K562 (cell line): ENCODE results near the gene TMEM248. TPM values are rescaled to one million over a fixed set of nuclear protein-coding genes. Genes with fewer than 3 reads are reported as not detected.

Experiments used
- MIER1 ChIP-seq: fragments of 450-650 bp; IDR thresholded peaks from 2 replicates; pipeline ENCODE4 v1.6.1; 2016; ENCODE audit warnings: antibody characterized with exemption, mild to moderate bottlenecking, low read depth
- NR4A1 ChIP-seq, 2 experiments: fragments of 250-450 bp in 1 of 2; fragments of 450-650 bp in 1 of 2; sonication (Bioruptor Pico) in 1 of 2; IDR thresholded peaks; 2 replicates each; pipeline versions ENCODE4 v1.4.0 to v1.6.1; 2016 to 2020; ENCODE audit warnings: mild to moderate bottlenecking in 2 of 2, missing compliant biosample characterization in 1 of 2, missing genetic modification characterization in 1 of 2, moderate library complexity in 1 of 2
- RAD51 ChIP-seq: fragments of 450-650 bp; IDR thresholded peaks from 2 replicates; pipeline ENCODE4 v1.7.1; 2016; ENCODE audit warnings: low read depth, mild to moderate bottlenecking, borderline replicate concordance
- RB1 ChIP-seq: fragments of 450-650 bp; IDR thresholded peaks from 2 replicates; pipeline ENCODE4 v1.6.1; 2017; ENCODE audit warnings: low read depth, mild to moderate bottlenecking
- RFX7 ChIP-seq: fragments of 250-450 bp; sonication (Bioruptor Pico); IDR thresholded peaks from 2 replicates; pipeline ENCODE4 v1.5.1; 2021; ENCODE audit warnings: mild to moderate bottlenecking
- U2AF2 ChIP-seq: fragments of 200-400 bp; formaldehyde crosslinking; optimal IDR thresholded peaks from 2 replicates; pipeline ENCODE3; 2017; ENCODE audit warnings: low read depth, mild to moderate bottlenecking, low read length
- USF1 ChIP-seq: sonication (generic); formaldehyde crosslinking; IDR thresholded peaks from 2 replicates; pipeline ENCODE4 v1.9.0; 2022; ENCODE audit warnings: mild to moderate bottlenecking, missing genetic modification reagents
- YY1 ChIP-seq, 3 experiments: IDR thresholded peaks; 2 replicates each; pipeline ENCODE4 v1.6.1; 2011; ENCODE audit warnings: low read length in 2 of 3, mild to moderate bottlenecking in 2 of 3, moderate library complexity in 2 of 3, borderline replicate concordance in 1 of 3, control low read depth in 1 of 3, low read depth in 1 of 3; ENCODE audit not compliant: insufficient read depth in 3 of 3, insufficient replicate concordance in 2 of 3, control insufficient read depth in 1 of 3, insufficient read length in 1 of 3; ENCODE audit errors: extremely low read depth in 1 of 3
- ZNF311 ChIP-seq: fragments of 250-450 bp; sonication (Bioruptor Pico); IDR thresholded peaks from 2 replicates; pipeline ENCODE4 v1.4.0; 2020; ENCODE audit warnings: mild to moderate bottlenecking, moderate library complexity
- ZNF77 ChIP-seq: fragments of 250-450 bp; sonication (Bioruptor Pico); IDR thresholded peaks from 2 replicates; pipeline ENCODE4 v1.5.0; 2020
- polyA plus RNA-seq, 8 experiments: library from polyadenylated mRNA; depleted of rRNA in 4 of 8; stranded (reverse) in 5 of 8; unstranded in 3 of 8; fragments of >200 nt; fragmentation: Nextera tagmentation in 2 of 8; fragmentation: Illumina TruSeq in 1 of 8; extraction: Ambion mirVana in 2 of 8; extraction: Trizol in 1 of 8; gene quantifications; 2 replicates each; pipeline versions ENCODE4 v1.2.1 to v1.2.3, GENCODE V29; 2011 to 2014; ENCODE audit warnings: inconsistent platforms in 1 of 8, missing spikeins in 1 of 8
- total RNA-seq, 7 experiments: library from RNA; depleted of rRNA in 6 of 7; stranded (reverse); fragments of >200 nt in 6 of 7; fragmentation: Illumina TruSeq in 2 of 7; extraction: Trizol in 2 of 7; gene quantifications; 2 replicates each; pipeline versions ENCODE4 v1.2.1 to v1.2.3, GENCODE V29; 2011 to 2021; ENCODE audit warnings: low replicate concordance in 1 of 7
- TF ChIP-seq, protein P1 (sequence below): fragments of 200-600 bp; sonication (generic); IDR thresholded peaks from one replicate; pipeline ENCODE4 v1.6.1; 2012; ENCODE audit warnings: mild to moderate bottlenecking, low read depth, low read length, inconsistent platforms

TMEM248 gene
- total and polyA plus RNA-seq, 9 of the 15 experiments (the other 6 are each of a cell fraction or from before 2014, with no cell fraction given) = 6.3 to 132 (median 64.4) TPM

- no peak for TF ChIP-seq USF1 (CRISPR knock-in tag)
- no peak for TF ChIP-seq RAD51
- TF ChIP-seq ZNF311 (CRISPR knock-in tag) = no peak
- no peak for TF ChIP-seq ZNF77 (CRISPR knock-in tag)
- TF ChIP-seq MIER1 = peak; percentile 97
- TF ChIP-seq U2AF2 = no peak
- TF ChIP-seq RB1 = no peak
- TF ChIP-seq, protein P1, sequence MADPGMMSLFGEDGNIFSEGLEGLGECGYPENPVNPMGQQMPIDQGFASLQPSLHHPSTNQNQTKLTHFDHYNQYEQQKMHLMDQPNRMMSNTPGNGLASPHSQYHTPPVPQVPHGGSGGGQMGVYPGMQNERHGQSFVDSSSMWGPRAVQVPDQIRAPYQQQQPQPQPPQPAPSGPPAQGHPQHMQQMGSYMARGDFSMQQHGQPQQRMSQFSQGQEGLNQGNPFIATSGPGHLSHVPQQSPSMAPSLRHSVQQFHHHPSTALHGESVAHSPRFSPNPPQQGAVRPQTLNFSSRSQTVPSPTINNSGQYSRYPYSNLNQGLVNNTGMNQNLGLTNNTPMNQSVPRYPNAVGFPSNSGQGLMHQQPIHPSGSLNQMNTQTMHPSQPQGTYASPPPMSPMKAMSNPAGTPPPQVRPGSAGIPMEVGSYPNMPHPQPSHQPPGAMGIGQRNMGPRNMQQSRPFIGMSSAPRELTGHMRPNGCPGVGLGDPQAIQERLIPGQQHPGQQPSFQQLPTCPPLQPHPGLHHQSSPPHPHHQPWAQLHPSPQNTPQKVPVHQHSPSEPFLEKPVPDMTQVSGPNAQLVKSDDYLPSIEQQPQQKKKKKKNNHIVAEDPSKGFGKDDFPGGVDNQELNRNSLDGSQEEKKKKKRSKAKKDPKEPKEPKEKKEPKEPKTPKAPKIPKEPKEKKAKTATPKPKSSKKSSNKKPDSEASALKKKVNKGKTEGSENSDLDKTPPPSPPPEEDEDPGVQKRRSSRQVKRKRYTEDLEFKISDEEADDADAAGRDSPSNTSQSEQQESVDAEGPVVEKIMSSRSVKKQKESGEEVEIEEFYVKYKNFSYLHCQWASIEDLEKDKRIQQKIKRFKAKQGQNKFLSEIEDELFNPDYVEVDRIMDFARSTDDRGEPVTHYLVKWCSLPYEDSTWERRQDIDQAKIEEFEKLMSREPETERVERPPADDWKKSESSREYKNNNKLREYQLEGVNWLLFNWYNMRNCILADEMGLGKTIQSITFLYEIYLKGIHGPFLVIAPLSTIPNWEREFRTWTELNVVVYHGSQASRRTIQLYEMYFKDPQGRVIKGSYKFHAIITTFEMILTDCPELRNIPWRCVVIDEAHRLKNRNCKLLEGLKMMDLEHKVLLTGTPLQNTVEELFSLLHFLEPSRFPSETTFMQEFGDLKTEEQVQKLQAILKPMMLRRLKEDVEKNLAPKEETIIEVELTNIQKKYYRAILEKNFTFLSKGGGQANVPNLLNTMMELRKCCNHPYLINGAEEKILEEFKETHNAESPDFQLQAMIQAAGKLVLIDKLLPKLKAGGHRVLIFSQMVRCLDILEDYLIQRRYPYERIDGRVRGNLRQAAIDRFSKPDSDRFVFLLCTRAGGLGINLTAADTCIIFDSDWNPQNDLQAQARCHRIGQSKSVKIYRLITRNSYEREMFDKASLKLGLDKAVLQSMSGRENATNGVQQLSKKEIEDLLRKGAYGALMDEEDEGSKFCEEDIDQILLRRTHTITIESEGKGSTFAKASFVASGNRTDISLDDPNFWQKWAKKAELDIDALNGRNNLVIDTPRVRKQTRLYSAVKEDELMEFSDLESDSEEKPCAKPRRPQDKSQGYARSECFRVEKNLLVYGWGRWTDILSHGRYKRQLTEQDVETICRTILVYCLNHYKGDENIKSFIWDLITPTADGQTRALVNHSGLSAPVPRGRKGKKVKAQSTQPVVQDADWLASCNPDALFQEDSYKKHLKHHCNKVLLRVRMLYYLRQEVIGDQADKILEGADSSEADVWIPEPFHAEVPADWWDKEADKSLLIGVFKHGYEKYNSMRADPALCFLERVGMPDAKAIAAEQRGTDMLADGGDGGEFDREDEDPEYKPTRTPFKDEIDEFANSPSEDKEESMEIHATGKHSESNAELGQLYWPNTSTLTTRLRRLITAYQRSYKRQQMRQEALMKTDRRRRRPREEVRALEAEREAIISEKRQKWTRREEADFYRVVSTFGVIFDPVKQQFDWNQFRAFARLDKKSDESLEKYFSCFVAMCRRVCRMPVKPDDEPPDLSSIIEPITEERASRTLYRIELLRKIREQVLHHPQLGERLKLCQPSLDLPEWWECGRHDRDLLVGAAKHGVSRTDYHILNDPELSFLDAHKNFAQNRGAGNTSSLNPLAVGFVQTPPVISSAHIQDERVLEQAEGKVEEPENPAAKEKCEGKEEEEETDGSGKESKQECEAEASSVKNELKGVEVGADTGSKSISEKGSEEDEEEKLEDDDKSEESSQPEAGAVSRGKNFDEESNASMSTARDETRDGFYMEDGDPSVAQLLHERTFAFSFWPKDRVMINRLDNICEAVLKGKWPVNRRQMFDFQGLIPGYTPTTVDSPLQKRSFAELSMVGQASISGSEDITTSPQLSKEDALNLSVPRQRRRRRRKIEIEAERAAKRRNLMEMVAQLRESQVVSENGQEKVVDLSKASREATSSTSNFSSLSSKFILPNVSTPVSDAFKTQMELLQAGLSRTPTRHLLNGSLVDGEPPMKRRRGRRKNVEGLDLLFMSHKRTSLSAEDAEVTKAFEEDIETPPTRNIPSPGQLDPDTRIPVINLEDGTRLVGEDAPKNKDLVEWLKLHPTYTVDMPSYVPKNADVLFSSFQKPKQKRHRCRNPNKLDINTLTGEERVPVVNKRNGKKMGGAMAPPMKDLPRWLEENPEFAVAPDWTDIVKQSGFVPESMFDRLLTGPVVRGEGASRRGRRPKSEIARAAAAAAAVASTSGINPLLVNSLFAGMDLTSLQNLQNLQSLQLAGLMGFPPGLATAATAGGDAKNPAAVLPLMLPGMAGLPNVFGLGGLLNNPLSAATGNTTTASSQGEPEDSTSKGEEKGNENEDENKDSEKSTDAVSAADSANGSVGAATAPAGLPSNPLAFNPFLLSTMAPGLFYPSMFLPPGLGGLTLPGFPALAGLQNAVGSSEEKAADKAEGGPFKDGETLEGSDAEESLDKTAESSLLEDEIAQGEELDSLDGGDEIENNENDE = no peak
- TF ChIP-seq RFX7 (CRISPR knock-in tag) = no peak
- TF ChIP-seq NR4A1 (CRISPR knock-in tag; IDR thresholded peaks at IDR 0.05) = no peak
- no peak for TF ChIP-seq NR4A1 (tag; IDR thresholded peaks at IDR 0.05)
- TF ChIP-seq YY1 (IDR thresholded peaks at IDR 0.05; ENCODE audit: borderline replicate concordance in 1 of 3, control insufficient read depth in 1 of 3, extremely low read depth in 1 of 3, insufficient read depth in 3 of 3, insufficient read length in 1 of 3, insufficient replicate concordance in 2 of 3, low read depth in 1 of 3, low read length in 2 of 3) = no peak
Observed at GRCh38 chr7:66894463-66895080, 26.5 kb upstream of the TMEM248 start (continued).
